ENCODE data around the gene ITM2B.

Gene ITM2B

GRCh38 chr13:48303359-48304142, 70.5 kb downstream of the ITM2B start, which contains the start of gene RB1 (continued):
- TF ChIP-seq REST (tag by site-specific recombination; IDR thresholded peaks at IDR 0.05) = no peak; the same call in 1 of the 2 replicates
- no peak for TF ChIP-seq ZNF354C (tag by site-specific recombination; IDR thresholded peaks at IDR 0.05; ENCODE audit: borderline replicate concordance, low read depth)
- no peak for TF ChIP-seq TCF7L2 (IDR thresholded peaks at IDR 0.05; ENCODE audit: borderline replicate concordance, low read depth, low read length)
- 0 out of 2 replicates have a peak, but pooled peaks have one; percentile 28 for TF ChIP-seq ZNF600 (tag by site-specific recombination; IDR thresholded peaks at IDR 0.05)
- TF ChIP-seq ZBTB48 (tag by site-specific recombination; IDR thresholded peaks at IDR 0.05) = peak; percentile 46
- TF ChIP-seq ZNF645 (tag by site-specific recombination; IDR thresholded peaks at IDR 0.05) = no peak
- TF ChIP-seq ZNF449 (tag by site-specific recombination; IDR thresholded peaks at IDR 0.05) = peak; percentile 93
- no peak for TF ChIP-seq ZNF580 (tag by site-specific recombination; IDR thresholded peaks at IDR 0.05)
- TF ChIP-seq IKZF3 (tag by site-specific recombination; IDR thresholded peaks at IDR 0.05) = peak; percentile 66
- 0 out of 2 replicates have a peak, but pooled peaks have one; percentile 16 for TF ChIP-seq HIC1 (tag by site-specific recombination; IDR thresholded peaks at IDR 0.05)
- no peak for TF ChIP-seq ZNF121 (tag by site-specific recombination; IDR thresholded peaks at IDR 0.05)

GRCh38 chr13:48304143-48304876, 71.3 kb downstream of the ITM2B start:
- no peak for TF ChIP-seq SP7 (tag by site-specific recombination; IDR thresholded peaks at IDR 0.05)
- no peak for TF ChIP-seq ZNF433 (tag by site-specific recombination; IDR thresholded peaks at IDR 0.05; ENCODE audit: low read depth)
- no peak for TF ChIP-seq PRDM6 (tag by site-specific recombination; IDR thresholded peaks at IDR 0.05)
- no peak for TF ChIP-seq HOXC10 (CRISPR knock-in tag; IDR thresholded peaks at IDR 0.05)
- peak; percentile 58 for TF ChIP-seq ZNF335 (tag by site-specific recombination; conservative IDR thresholded peaks at IDR 0.05)
- TF ChIP-seq ZNF660 (tag by site-specific recombination; IDR thresholded peaks at IDR 0.05) = no peak
- peak; percentile 14; the same call in 1 of the 2 replicates for TF ChIP-seq GLIS1 (tag by site-specific recombination; IDR thresholded peaks at IDR 0.05)
- peak; percentile 61 for TF ChIP-seq GLIS2 (tag by site-specific recombination; IDR thresholded peaks at IDR 0.05)
- TF ChIP-seq SCRT2 (tag by site-specific recombination; IDR thresholded peaks at IDR 0.05) = peak; percentile 87
- no peak for TF ChIP-seq ZBTB26 (tag by site-specific recombination; optimal IDR thresholded peaks at IDR 0.05)
- H3K4me3 ChIP-seq (ENCODE audit: low read depth, low read length) = peak overlapping the region; percentile 79
- ChIA-PET POLR2A (interaction anchor here (1.0 to 1.6 kb wide), 3 partner anchors 69 to 84 kb away, joined by 3 to 4 read pairs (median 3); partner anchors contain the start of gene ITM2B), CTCF (interaction anchor here (0.8 kb wide), 1 partner anchor 267 kb away, joined by 3 read pairs; the partner anchor contains the start of gene NUDT15)
- H3K4me1 ChIP-seq (ENCODE audit: control insufficient read depth, insufficient read depth, low read length) = peaks cover 3% of the 10 kb centered on the region
- no peaks in the 10 kb centered on the region; a peak in 1 of 3 replicates for H3K36me3 ChIP-seq (ENCODE audit: control insufficient read depth in 2 of 2, insufficient read depth in 1 of 2, low read length in 2 of 2)
- H3K27ac ChIP-seq (ENCODE audit: extremely low read depth, low read depth, low read length) = peak overlapping the region; percentile 99
- H3K9me3 ChIP-seq (ENCODE audit: control insufficient read depth, insufficient read depth, low read depth, low read length) = no peaks in the 10 kb centered on the region

Measured in HEK293 (cell line).